ENCODE data around the gene BACH2.

GRCh38 chr6:90202156-90202555, 94.5 kb downstream of the BACH2 start:
- TF ChIP-seq MXI1 (conservative IDR thresholded peaks at IDR 0.05; ENCODE audit: poor library complexity, severe bottlenecking) (no peak), EZH2 (IDR thresholded peaks at IDR 0.05; ENCODE audit: borderline replicate concordance, insufficient read depth, low read length, poor library complexity, severe bottlenecking) (no peak), POLR2AphosphoS5 (IDR thresholded peaks at IDR 0.05) (no peak), EP300 (conservative IDR thresholded peaks at IDR 0.05; ENCODE audit: poor library complexity, severe bottlenecking) (no peak), SMC3 (conservative IDR thresholded peaks at IDR 0.05; ENCODE audit: poor library complexity) (no peak), RAD21 (conservative IDR thresholded peaks at IDR 0.05) (no peak), TAF1 (IDR thresholded peaks at IDR 0.05; ENCODE audit: low read depth) (no peak)
- TF ChIP-seq, protein P1, sequence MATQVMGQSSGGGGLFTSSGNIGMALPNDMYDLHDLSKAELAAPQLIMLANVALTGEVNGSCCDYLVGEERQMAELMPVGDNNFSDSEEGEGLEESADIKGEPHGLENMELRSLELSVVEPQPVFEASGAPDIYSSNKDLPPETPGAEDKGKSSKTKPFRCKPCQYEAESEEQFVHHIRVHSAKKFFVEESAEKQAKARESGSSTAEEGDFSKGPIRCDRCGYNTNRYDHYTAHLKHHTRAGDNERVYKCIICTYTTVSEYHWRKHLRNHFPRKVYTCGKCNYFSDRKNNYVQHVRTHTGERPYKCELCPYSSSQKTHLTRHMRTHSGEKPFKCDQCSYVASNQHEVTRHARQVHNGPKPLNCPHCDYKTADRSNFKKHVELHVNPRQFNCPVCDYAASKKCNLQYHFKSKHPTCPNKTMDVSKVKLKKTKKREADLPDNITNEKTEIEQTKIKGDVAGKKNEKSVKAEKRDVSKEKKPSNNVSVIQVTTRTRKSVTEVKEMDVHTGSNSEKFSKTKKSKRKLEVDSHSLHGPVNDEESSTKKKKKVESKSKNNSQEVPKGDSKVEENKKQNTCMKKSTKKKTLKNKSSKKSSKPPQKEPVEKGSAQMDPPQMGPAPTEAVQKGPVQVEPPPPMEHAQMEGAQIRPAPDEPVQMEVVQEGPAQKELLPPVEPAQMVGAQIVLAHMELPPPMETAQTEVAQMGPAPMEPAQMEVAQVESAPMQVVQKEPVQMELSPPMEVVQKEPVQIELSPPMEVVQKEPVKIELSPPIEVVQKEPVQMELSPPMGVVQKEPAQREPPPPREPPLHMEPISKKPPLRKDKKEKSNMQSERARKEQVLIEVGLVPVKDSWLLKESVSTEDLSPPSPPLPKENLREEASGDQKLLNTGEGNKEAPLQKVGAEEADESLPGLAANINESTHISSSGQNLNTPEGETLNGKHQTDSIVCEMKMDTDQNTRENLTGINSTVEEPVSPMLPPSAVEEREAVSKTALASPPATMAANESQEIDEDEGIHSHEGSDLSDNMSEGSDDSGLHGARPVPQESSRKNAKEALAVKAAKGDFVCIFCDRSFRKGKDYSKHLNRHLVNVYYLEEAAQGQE (IDR thresholded peaks at IDR 0.05; ENCODE audit: borderline replicate concordance), result no peak
- TF ChIP-seq, protein P2, sequence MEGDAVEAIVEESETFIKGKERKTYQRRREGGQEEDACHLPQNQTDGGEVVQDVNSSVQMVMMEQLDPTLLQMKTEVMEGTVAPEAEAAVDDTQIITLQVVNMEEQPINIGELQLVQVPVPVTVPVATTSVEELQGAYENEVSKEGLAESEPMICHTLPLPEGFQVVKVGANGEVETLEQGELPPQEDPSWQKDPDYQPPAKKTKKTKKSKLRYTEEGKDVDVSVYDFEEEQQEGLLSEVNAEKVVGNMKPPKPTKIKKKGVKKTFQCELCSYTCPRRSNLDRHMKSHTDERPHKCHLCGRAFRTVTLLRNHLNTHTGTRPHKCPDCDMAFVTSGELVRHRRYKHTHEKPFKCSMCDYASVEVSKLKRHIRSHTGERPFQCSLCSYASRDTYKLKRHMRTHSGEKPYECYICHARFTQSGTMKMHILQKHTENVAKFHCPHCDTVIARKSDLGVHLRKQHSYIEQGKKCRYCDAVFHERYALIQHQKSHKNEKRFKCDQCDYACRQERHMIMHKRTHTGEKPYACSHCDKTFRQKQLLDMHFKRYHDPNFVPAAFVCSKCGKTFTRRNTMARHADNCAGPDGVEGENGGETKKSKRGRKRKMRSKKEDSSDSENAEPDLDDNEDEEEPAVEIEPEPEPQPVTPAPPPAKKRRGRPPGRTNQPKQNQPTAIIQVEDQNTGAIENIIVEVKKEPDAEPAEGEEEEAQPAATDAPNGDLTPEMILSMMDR (IDR thresholded peaks at IDR 0.05; ENCODE audit: poor library complexity, severe bottlenecking), result no peak
